Measurements from ENCODE around the gene AFF2. TPM values are rescaled to one million over a fixed set of nuclear protein-coding genes. Genes with fewer than 3 reads are reported as not detected.
A peak's percentile ranks its signal among the peaks of the same experiment; 100 is the strongest.

The AFF2 gene
- polyA plus RNA-seq, 1 experiment: 0.04 TPM

GRCh38 chrX:148517176-148517575, 16.8 kb downstream of the AFF2 start:
- TF ChIP-seq, protein P1, sequence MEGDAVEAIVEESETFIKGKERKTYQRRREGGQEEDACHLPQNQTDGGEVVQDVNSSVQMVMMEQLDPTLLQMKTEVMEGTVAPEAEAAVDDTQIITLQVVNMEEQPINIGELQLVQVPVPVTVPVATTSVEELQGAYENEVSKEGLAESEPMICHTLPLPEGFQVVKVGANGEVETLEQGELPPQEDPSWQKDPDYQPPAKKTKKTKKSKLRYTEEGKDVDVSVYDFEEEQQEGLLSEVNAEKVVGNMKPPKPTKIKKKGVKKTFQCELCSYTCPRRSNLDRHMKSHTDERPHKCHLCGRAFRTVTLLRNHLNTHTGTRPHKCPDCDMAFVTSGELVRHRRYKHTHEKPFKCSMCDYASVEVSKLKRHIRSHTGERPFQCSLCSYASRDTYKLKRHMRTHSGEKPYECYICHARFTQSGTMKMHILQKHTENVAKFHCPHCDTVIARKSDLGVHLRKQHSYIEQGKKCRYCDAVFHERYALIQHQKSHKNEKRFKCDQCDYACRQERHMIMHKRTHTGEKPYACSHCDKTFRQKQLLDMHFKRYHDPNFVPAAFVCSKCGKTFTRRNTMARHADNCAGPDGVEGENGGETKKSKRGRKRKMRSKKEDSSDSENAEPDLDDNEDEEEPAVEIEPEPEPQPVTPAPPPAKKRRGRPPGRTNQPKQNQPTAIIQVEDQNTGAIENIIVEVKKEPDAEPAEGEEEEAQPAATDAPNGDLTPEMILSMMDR (IDR thresholded peaks at IDR 0.05; ENCODE audit: low read depth, low read length): no peak
- Histone ChIP-seq H3K9me3 (ENCODE audit: control insufficient read depth, insufficient read depth, low read length) (no peaks in the 10 kb centered on the region), H3K4me3 (ENCODE audit: low read depth, low read length) (no peak overlapping the region), H3K27ac (ENCODE audit: low read depth, low read length) (no peak overlapping the region), H3K27me3 (ENCODE audit: control insufficient read depth, insufficient read depth, low read length) (no peaks in the 10 kb centered on the region)
- DNase-seq (ENCODE audit: low read depth, low spot score): no peak
- POLR2A ChIA-PET: no interaction called here
- CTCF ChIA-PET: interaction anchor here (2.0 kb wide), 1 partner anchor 13 kb away, joined by 8 read pairs; no protein-coding TSS in a partner anchor

DNA sequence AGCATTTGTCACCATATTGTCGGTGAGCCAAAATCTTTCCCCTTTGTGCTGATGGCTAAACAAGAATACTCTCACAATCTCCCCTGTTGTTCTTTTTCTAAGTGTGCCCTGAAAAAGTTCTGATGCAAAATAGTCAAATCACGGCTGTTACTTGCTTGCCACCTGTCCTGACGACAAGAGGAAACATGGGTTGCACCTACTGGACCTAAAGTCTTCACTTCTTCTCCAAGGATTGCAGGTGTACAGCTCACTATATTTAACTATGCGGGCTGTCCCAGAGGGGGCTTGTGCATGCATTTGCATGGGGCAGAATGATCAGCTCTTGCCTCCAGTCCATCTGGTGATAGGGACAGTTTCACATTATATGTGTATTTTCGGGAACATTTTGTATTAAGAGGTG, 21.6 kb downstream of the AFF2 start:
- Histone ChIP-seq H3K4me3 (ENCODE audit: low read depth, low read length) (no peak overlapping the region), H3K27me3 (ENCODE audit: control insufficient read depth, insufficient read depth, low read length) (no peaks in the 10 kb centered on the region), H3K27ac (ENCODE audit: low read depth, low read length) (no peak overlapping the region), H3K9me3 (ENCODE audit: control insufficient read depth, insufficient read depth, low read length) (no peaks in the 10 kb centered on the region)
- POLR2A ChIA-PET: no interaction called here
- TF ChIP-seq, protein P1 (IDR thresholded peaks at IDR 0.05; ENCODE audit: low read depth, low read length): no peak
- CTCF ChIA-PET: no interaction called here
- no peak for DNase-seq (ENCODE audit: low read depth, low spot score)

GRCh38 chrX:148523303-148524080, 23.1 kb downstream of the AFF2 start:
- Histone ChIP-seq H3K27ac (ENCODE audit: low read depth, low read length) (no peak overlapping the region), H3K9me3 (ENCODE audit: control insufficient read depth, insufficient read depth, low read length) (no peaks in the 10 kb centered on the region), H3K4me3 (ENCODE audit: low read depth, low read length) (no peak overlapping the region), H3K27me3 (ENCODE audit: control insufficient read depth, insufficient read depth, low read length) (no peaks in the 10 kb centered on the region)
- ChIA-PET CTCF (no interaction called here), POLR2A (no interaction called here)
- TF ChIP-seq, protein P1 (IDR thresholded peaks at IDR 0.05; ENCODE audit: low read depth, low read length): no peak
- no peak for DNase-seq (ENCODE audit: low read depth, low spot score)

DNA sequence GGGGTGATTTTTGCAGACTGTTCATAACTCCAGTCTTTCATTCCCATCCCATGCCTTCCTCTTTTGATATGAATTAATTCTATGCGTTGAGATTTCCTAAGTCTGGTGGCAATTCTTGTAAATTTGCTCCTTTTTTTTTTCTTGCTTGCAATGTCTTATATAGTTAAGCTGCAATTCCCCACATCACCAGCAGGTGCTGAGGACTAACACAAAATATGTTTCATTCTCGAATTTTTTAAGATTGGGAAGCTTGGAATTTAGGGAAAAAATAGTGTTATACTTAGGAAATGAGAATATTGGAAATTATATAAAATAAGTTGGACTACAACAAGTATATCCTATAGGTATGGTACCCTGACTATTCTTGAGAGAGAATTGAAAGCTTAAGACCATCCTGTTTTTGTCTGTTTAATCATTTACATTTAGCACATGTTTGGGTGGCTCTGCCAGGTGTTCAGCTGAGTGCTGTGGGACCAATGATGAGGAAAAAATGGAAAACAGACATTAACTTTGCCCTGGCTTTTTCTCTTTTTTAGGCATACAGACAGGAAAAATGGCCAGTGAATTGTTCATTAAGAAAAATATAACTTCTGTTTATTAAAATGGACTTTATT, 30.2 kb downstream of the AFF2 start:
- no peak for DNase-seq (ENCODE audit: low read depth, low spot score)
- Histone ChIP-seq H3K27me3 (ENCODE audit: control insufficient read depth, insufficient read depth, low read length) (no peaks in the 10 kb centered on the region), H3K9me3 (ENCODE audit: control insufficient read depth, insufficient read depth, low read length) (no peaks in the 10 kb centered on the region), H3K4me3 (ENCODE audit: low read depth, low read length) (no peak overlapping the region), H3K27ac (ENCODE audit: low read depth, low read length) (no peak overlapping the region)
- ChIA-PET POLR2A (no interaction called here), CTCF (interaction anchor here (0.6 to 2.6 kb wide), 13 partner anchors 8 to 941 kb away, joined by 3 to 15 read pairs (median 3); no protein-coding TSS in a partner anchor)
- TF ChIP-seq, protein P1 (IDR thresholded peaks at IDR 0.05; ENCODE audit: low read depth, low read length): peak; percentile 63

GRCh38 chrX:148534291-148534690, 33.9 kb downstream of the AFF2 start:
- ChIA-PET POLR2A (no interaction called here), CTCF (no interaction called here)
- Histone ChIP-seq H3K27me3 (ENCODE audit: control insufficient read depth, insufficient read depth, low read length) (no peaks in the 10 kb centered on the region), H3K9me3 (ENCODE audit: control insufficient read depth, insufficient read depth, low read length) (no peaks in the 10 kb centered on the region), H3K27ac (ENCODE audit: low read depth, low read length) (no peak overlapping the region), H3K4me3 (ENCODE audit: low read depth, low read length) (no peak overlapping the region)
- no peak for DNase-seq (ENCODE audit: low read depth, low spot score)
- TF ChIP-seq, protein P1 (IDR thresholded peaks at IDR 0.05; ENCODE audit: low read depth, low read length): no peak
